Measurements from ENCODE around the gene KRTAP10-2.

KRTAP10-2 gene

GRCh38 chr21:44510109-44510507, 41.2 kb downstream of the KRTAP10-2 start:
- no peak for DNase-seq (ENCODE audit: low read depth)
- TF ChIP-seq CTCF (IDR thresholded peaks at IDR 0.05; ENCODE audit: low read depth, low read length, missing control alignments): no peak
- H3K4me3 ChIP-seq (ENCODE audit: low read depth, low read length): no peak overlapping the region
- in situ Hi-C loops (cut with HindIII; ENCODE audit: low sequenced_read_pairs): no loop called here

GRCh38 chr21:44509539-44509938, 41.8 kb downstream of the KRTAP10-2 start:
- no peak overlapping the region for H3K4me3 ChIP-seq (ENCODE audit: low read depth, low read length)
- TF ChIP-seq CTCF (IDR thresholded peaks at IDR 0.05; ENCODE audit: low read depth, low read length, missing control alignments): peak; percentile 9
- in situ Hi-C loops (cut with HindIII; ENCODE audit: low sequenced_read_pairs): no loop called here
- no peak for DNase-seq (ENCODE audit: low read depth)

GRCh38 chr21:44508711-44509445, 42.4 kb downstream of the KRTAP10-2 start:
- no peak for DNase-seq (ENCODE audit: low read depth)
- H3K4me3 ChIP-seq (ENCODE audit: low read depth, low read length): no peak overlapping the region
- in situ Hi-C loops (cut with HindIII; ENCODE audit: low sequenced_read_pairs): no loop called here
- no peak for TF ChIP-seq CTCF (IDR thresholded peaks at IDR 0.05; ENCODE audit: low read depth, low read length, missing control alignments)

- in situ Hi-C loops (cut with HindIII; ENCODE audit: low sequenced_read_pairs): no loop called here
- DNase-seq (ENCODE audit: low read depth): no peak
- TF ChIP-seq CTCF (IDR thresholded peaks at IDR 0.05; ENCODE audit: low read depth, low read length, missing control alignments): no peak
Measured at GRCh38 chr21:44508426-44508710, 42.9 kb downstream of the KRTAP10-2 start.

GRCh38 chr21:44507673-44508425, 43.5 kb downstream of the KRTAP10-2 start:
- no peak for DNase-seq (ENCODE audit: low read depth)
- no peak overlapping the region for H3K4me3 ChIP-seq (ENCODE audit: low read depth, low read length)
- in situ Hi-C loops (cut with HindIII; ENCODE audit: low sequenced_read_pairs): no loop called here
- no peak for TF ChIP-seq CTCF (IDR thresholded peaks at IDR 0.05; ENCODE audit: low read depth, low read length, missing control alignments)

More at GRCh38 chr21:44508426-44508710, 42.9 kb downstream of the KRTAP10-2 start:
- H3K4me3 ChIP-seq (ENCODE audit: low read depth, low read length): no peak overlapping the region

- H3K4me3 ChIP-seq (ENCODE audit: low read depth, low read length): no peak overlapping the region
- no peak for TF ChIP-seq CTCF (IDR thresholded peaks at IDR 0.05; ENCODE audit: low read depth, low read length, missing control alignments)
- DNase-seq (ENCODE audit: low read depth): no peak
- in situ Hi-C loops (cut with HindIII; ENCODE audit: low sequenced_read_pairs): no loop called here
Measured at GRCh38 chr21:44506279-44507255, 44.7 kb downstream of the KRTAP10-2 start.

Measured in astrocyte of the cerebellum (primary cell).